ENCODE measurements around the gene SEMA3B. TPM values are rescaled to one million over a fixed set of nuclear protein-coding genes. Genes with fewer than 3 reads are reported as not detected.
A peak's percentile ranks its signal among the peaks of the same experiment; 100 is the strongest.

SEMA3B gene
- total and polyA plus RNA-seq, 9 of the 15 experiments (the other 6 are each of a cell fraction or from before 2014, with no cell fraction given) = 0.03 to 1.8 (median 0.55) TPM; not detected in 1

DNA sequence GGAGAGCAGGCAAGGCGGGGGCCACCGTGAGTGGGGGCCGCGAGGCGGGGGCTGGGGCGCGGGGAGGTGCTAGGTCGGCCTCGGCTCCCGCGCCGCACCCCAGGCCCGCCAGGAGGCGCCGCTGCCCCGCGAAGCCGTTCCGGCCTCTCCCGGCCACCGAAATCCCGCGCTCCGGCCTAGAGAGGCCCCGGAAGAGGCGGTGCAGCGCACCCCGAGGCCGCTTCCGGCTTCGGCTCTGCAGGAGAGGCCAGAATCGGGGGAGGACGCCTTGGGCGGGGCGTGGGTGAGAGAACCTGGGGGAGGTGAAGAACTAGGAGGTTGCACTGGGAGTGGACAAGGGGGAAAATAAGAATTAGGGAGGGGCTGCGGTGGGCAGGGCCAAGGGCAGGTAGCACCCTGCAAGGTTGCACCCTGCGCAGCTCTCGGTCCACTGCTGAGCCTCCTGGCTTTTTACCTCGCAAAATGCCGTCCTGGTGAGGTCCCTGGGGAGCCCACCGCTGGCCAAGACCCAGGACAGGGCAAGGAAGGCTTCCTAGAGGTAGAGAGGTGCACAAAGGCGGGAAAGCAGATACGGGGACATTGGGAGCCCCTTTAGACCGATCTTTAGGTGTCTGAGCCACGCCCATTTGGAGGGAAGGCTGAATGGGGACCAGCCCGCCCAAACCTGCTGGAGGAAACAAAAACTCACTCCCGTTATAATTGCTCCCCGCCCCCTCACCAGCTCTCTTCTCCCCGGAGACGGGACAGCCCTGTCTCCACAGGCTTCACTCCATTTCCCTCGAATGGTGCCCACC lies 41.4 kb upstream of the SEMA3B start:
- peaks cover 18 to 43% of the 10 kb centered on the region in 2 experiments for H3K4me1 ChIP-seq (replicated peaks in 1 of 2; ENCODE audit: control insufficient read depth in 2 of 2, insufficient read depth in 2 of 2, low read length in 2 of 2)
- in situ Hi-C loops (cut with MboI) (loop anchor here (5.0 kb wide), 2 partner anchors 35 to 45 kb away; partner anchors contain the start of gene GNAT1), intact Hi-C loops (cut with micrococcal nuclease) (loop anchor here (1.0 kb wide), 3 partner anchors 19 to 97 kb away; no protein-coding TSS in a partner anchor)
- H3K79me2 ChIP-seq (ENCODE audit: control insufficient read depth, insufficient read depth, low read length) = no peaks in the 10 kb centered on the region
- ChIA-PET CTCF (ENCODE audit: low intra/inter-chr PET ratio) (interaction anchor here (0.6 to 4.0 kb wide), 6 partner anchors 19 to 106 kb away, joined by 3 to 91 read pairs (median 16); no protein-coding TSS in a partner anchor), POLR2A (interaction anchor here (0.6 to 1.2 kb wide), 6 partner anchors 14 to 321 kb away, joined by 3 to 4 read pairs (median 3); no protein-coding TSS in a partner anchor)
- peak; percentile 88 to 96 (median 90) for DNase-seq (ENCODE audit: extremely low read depth in 1 of 4, low spot score in 3 of 4)
- WGBS (ENCODE audit: insufficient coverage, low coverage, missing lambda C conversion rate) = 2% methylated on average over 30 of the region's 51 CpGs
- FAIRE-seq = peak; percentile 78
- H3K9me3 ChIP-seq (replicated peaks; ENCODE audit: control insufficient read depth, insufficient read depth, low read depth, low read length) = no peaks in the 10 kb centered on the region
- no peaks in the 10 kb centered on the region for H3K36me3 ChIP-seq (ENCODE audit: control insufficient read depth, insufficient read depth, low read length)
- H3K4me3 ChIP-seq = peak overlapping the region; percentile 47
- peak overlapping the region; percentile 82 for H3K27ac ChIP-seq (ENCODE audit: extremely low read depth, low read depth, low read length)
- H3K4me2 ChIP-seq (ENCODE audit: insufficient read depth, low read length) = peak overlapping the region; percentile 87
- no peaks in the 10 kb centered on the region for H4K20me1 ChIP-seq (replicated peaks; ENCODE audit: control insufficient read depth, insufficient read depth, low read length)
- no peaks in the 10 kb centered on the region for H3K9me1 ChIP-seq (ENCODE audit: control insufficient read depth, insufficient read depth, low read length)
- TSS peak; percentile 88 for BruUV-seq (replicated peaks)
- peak overlapping the region; percentile 97 for H2AFZ ChIP-seq (ENCODE audit: low read depth, low read length)
- no peaks in the 10 kb centered on the region for H3K27me3 ChIP-seq (ENCODE audit: control insufficient read depth in 2 of 2, insufficient read depth in 2 of 2, low read length in 2 of 2)
- ATAC-seq = peak; percentile 94
- H3K9ac ChIP-seq (ENCODE audit: insufficient read depth in 1 of 2, low read depth in 2 of 2, low read length in 2 of 2) = peak overlapping the region; percentile 68 to 93
- TF ChIP-seq ZFX (CRISPR knock-in tag; IDR thresholded peaks at IDR 0.05) (peak; percentile 47; the same call in 1 of the 2 replicates), CREB1 (IDR thresholded peaks at IDR 0.05) (no peak), CREB1 (CRISPR knock-in tag; IDR thresholded peaks at IDR 0.05) (peak; percentile 57; the same call in 1 of the 2 replicates), GATAD2A (IDR thresholded peaks at IDR 0.05) (0 out of 2 replicates have a peak, but pooled peaks have one; percentile 3), MYNN (IDR thresholded peaks at IDR 0.05) (0 out of 2 replicates have a peak, but pooled peaks have one; percentile 47), MYNN (CRISPR knock-in tag; IDR thresholded peaks at IDR 0.05) (no peak), JUND (IDR thresholded peaks at IDR 0.05; ENCODE audit: borderline replicate concordance, low read depth, low read length) (0 out of 2 replicates have a peak, but pooled peaks have one; percentile 46), JUND (tag; IDR thresholded peaks at IDR 0.05; ENCODE audit: borderline replicate concordance, low read depth, low read length) (peak; percentile 10; the same call in 1 of the 3 replicates), LARP7 (IDR thresholded peaks at IDR 0.05) (no peak), LCOR (CRISPR knock-in tag; IDR thresholded peaks at IDR 0.05) (peak; percentile 78), TBL1XR1 (IDR thresholded peaks at IDR 0.05; ENCODE audit: low read length in 2 of 2) (peak in 1 of 2 experiments; percentile 19; a peak in 1 of 4 replicates)
- TF ChIP-seq, protein P1, sequence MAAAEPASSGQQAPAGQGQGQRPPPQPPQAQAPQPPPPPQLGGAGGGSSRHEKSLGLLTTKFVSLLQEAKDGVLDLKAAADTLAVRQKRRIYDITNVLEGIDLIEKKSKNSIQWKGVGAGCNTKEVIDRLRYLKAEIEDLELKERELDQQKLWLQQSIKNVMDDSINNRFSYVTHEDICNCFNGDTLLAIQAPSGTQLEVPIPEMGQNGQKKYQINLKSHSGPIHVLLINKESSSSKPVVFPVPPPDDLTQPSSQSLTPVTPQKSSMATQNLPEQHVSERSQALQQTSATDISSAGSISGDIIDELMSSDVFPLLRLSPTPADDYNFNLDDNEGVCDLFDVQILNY (CRISPR knock-in tag; IDR thresholded peaks at IDR 0.05) = no peak
- TF ChIP-seq, protein P2, sequence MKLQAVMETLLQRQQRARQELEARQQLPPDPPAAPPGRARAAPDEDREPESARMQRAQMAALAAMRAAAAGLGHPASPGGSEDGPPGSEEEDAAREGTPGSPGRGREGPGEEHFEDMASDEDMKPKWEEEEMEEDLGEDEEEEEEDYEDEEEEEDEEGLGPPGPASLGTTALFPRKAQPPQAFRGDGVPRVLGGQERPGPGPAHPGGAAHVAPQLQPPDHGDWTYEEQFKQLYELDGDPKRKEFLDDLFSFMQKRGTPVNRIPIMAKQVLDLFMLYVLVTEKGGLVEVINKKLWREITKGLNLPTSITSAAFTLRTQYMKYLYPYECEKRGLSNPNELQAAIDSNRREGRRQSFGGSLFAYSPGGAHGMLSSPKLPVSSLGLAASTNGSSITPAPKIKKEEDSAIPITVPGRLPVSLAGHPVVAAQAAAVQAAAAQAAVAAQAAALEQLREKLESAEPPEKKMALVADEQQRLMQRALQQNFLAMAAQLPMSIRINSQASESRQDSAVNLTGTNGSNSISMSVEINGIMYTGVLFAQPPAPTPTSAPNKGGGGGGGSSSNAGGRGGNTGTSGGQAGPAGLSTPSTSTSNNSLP (IDR thresholded peaks at IDR 0.05; ENCODE audit: borderline replicate concordance, low read depth, low read length) = no peak
- TF ChIP-seq, protein P3, sequence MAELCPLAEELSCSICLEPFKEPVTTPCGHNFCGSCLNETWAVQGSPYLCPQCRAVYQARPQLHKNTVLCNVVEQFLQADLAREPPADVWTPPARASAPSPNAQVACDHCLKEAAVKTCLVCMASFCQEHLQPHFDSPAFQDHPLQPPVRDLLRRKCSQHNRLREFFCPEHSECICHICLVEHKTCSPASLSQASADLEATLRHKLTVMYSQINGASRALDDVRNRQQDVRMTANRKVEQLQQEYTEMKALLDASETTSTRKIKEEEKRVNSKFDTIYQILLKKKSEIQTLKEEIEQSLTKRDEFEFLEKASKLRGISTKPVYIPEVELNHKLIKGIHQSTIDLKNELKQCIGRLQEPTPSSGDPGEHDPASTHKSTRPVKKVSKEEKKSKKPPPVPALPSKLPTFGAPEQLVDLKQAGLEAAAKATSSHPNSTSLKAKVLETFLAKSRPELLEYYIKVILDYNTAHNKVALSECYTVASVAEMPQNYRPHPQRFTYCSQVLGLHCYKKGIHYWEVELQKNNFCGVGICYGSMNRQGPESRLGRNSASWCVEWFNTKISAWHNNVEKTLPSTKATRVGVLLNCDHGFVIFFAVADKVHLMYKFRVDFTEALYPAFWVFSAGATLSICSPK (IDR thresholded peaks at IDR 0.05; ENCODE audit: borderline replicate concordance) = no peak
- TF ChIP-seq, protein P4, sequence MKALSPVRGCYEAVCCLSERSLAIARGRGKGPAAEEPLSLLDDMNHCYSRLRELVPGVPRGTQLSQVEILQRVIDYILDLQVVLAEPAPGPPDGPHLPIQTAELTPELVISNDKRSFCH (CRISPR knock-in tag; IDR thresholded peaks at IDR 0.05) = no peak
- TF ChIP-seq, protein P4 (tag; IDR thresholded peaks at IDR 0.05) = no peak
